ENCODE results near the gene CEP72.
"Not testable (repeated sequence)": the region's sequence is repeated elsewhere in the genome, so short reads cannot be mapped to it uniquely, and the experiment has no call there.

The CEP72 gene

GRCh38 chr5:618450-618849, 6.3 kb downstream of the CEP72 start:
- no peak for DNase-seq

GRCh38 chr5:619444-619843, 7.3 kb downstream of the CEP72 start:
- DNase-seq: no peak

GRCh38 chr5:620152-620551, 8.0 kb downstream of the CEP72 start:
- DNase-seq: no peak

- no peak for DNase-seq
Observed at GRCh38 chr5:620586-621180, 8.5 kb downstream of the CEP72 start.

GRCh38 chr5:621341-621761, 9.2 kb downstream of the CEP72 start:
- DNase-seq: no peak

GRCh38 chr5:622359-622758, 10.2 kb downstream of the CEP72 start:
- no peak for DNase-seq

- no peak for DNase-seq
Observed at GRCh38 chr5:622946-623522, 10.9 kb downstream of the CEP72 start.

GRCh38 chr5:623531-623930, 11.4 kb downstream of the CEP72 start:
- DNase-seq: no peak

GRCh38 chr5:624118-624950, 12.2 kb downstream of the CEP72 start:
- no peak for DNase-seq

- DNase-seq: no peak
Observed at GRCh38 chr5:624951-625230, 12.8 kb downstream of the CEP72 start.

GRCh38 chr5:625516-625915, 13.4 kb downstream of the CEP72 start:
- DNase-seq: no peak

GRCh38 chr5:626850-627249, 14.7 kb downstream of the CEP72 start:
- no peak for DNase-seq

GRCh38 chr5:627840-628239, 15.7 kb downstream of the CEP72 start:
- DNase-seq: no peak

- DNase-seq: not testable (repeated sequence)
Observed at GRCh38 chr5:628351-629205, 16.4 kb downstream of the CEP72 start.

GRCh38 chr5:633501-633955, 21.4 kb downstream of the CEP72 start:
- DNase-seq: peak in 1 of 5 experiments; percentile 25

GRCh38 chr5:634191-634590, 22.1 kb downstream of the CEP72 start:
- DNase-seq: no peak

- no peak for DNase-seq
Observed at GRCh38 chr5:635306-636055, 23.3 kb downstream of the CEP72 start.

GRCh38 chr5:636951-637350, 24.8 kb downstream of the CEP72 start:
- no peak for DNase-seq

GRCh38 chr5:637581-638450, 25.7 kb downstream of the CEP72 start:
- no peak for DNase-seq

- DNase-seq: no peak
Observed at GRCh38 chr5:638501-639252, 26.5 kb downstream of the CEP72 start.

- no peak for DNase-seq
Observed at GRCh38 chr5:639253-639530, 27.1 kb downstream of the CEP72 start.

Data from T-helper 2 cell (primary cell).